CD4-positive, alpha-beta T cell treated with Interleukin-2 at 100 ng/mL for 4 hours (primary cell): ENCODE results near the gene NSUN6.
A peak's percentile ranks its signal among the peaks of the same experiment; 100 is the strongest.
"Not testable (repeated sequence)": the region's sequence is repeated elsewhere in the genome, so short reads cannot be mapped to it uniquely, and the experiment has no call there.

Experiments
- DNase-seq: peaks from one replicate; pipeline ENCODE4 v3.0.0-alpha.2; 2020; ENCODE audit warnings: low spot score

NSUN6 gene

GRCh38 chr10:18659125-18659818 is 7.9 kb upstream of the NSUN6 start, which contains the start of gene ARL5B:
ARL5B (plus strand) TSS chr10:18659431; CDS start chr10:18659638, 207 bp downstream.
- DNase-seq = peak; percentile 95

- DNase-seq = no peak
These were observed 7.1 kb upstream of the NSUN6 start for GRCh38 chr10:18658271-18659124.

- no peak for DNase-seq
These were observed 5.3 kb upstream of the NSUN6 start for GRCh38 chr10:18656724-18657123.

- DNase-seq = no peak
These were observed 1.7 kb upstream of the NSUN6 start for GRCh38 chr10:18653112-18653511.

- DNase-seq = no peak
These were observed 886 bp downstream of the NSUN6 start for GRCh38 chr10:18650404-18650997.

GRCh38 chr10:18649364-18649959 is 1.9 kb downstream of the NSUN6 start:
- no peak for DNase-seq

- no peak for DNase-seq
These were observed 3.4 kb downstream of the NSUN6 start for GRCh38 chr10:18647945-18648344.

- no peak for DNase-seq
These were observed 4.2 kb downstream of the NSUN6 start for GRCh38 chr10:18647151-18647550.

- not testable (repeated sequence) for DNase-seq
These were observed 11.7 kb downstream of the NSUN6 start for GRCh38 chr10:18639719-18640118.

- not testable (repeated sequence) for DNase-seq
These were observed 14.0 kb downstream of the NSUN6 start for GRCh38 chr10:18637400-18637799.

- DNase-seq = no peak
These were observed 15.4 kb downstream of the NSUN6 start for GRCh38 chr10:18635995-18636394.

- not testable (repeated sequence) for DNase-seq
These were observed 18.9 kb downstream of the NSUN6 start for GRCh38 chr10:18632500-18632899.

- peak; percentile 71 for DNase-seq
These were observed 23.9 kb downstream of the NSUN6 start for GRCh38 chr10:18627452-18628018.

GRCh38 chr10:18625886-18626285 is 25.5 kb downstream of the NSUN6 start:
- DNase-seq = no peak

GRCh38 chr10:18623671-18624070 is 27.7 kb downstream of the NSUN6 start:
- DNase-seq = not testable (repeated sequence)

- no peak for DNase-seq
These were observed 30.5 kb downstream of the NSUN6 start for GRCh38 chr10:18620856-18621255.

GRCh38 chr10:18619016-18619415 is 32.4 kb downstream of the NSUN6 start:
- no peak for DNase-seq

- no peak for DNase-seq
These were observed 35.0 kb downstream of the NSUN6 start for GRCh38 chr10:18616337-18616736.

GRCh38 chr10:18615618-18616017 is 35.8 kb downstream of the NSUN6 start:
- no peak for DNase-seq

GRCh38 chr10:18611168-18611567 is 40.2 kb downstream of the NSUN6 start:
- no peak for DNase-seq

- no peak for DNase-seq
These were observed 40.9 kb downstream of the NSUN6 start for GRCh38 chr10:18610517-18610916.

GRCh38 chr10:18608596-18608995 is 42.8 kb downstream of the NSUN6 start:
- DNase-seq = no peak
